Progenitor cell of endocrine pancreas (in vitro differentiated cells): ENCODE results near the gene TSSK6. TPM values are rescaled to one million over a fixed set of nuclear protein-coding genes. Genes with fewer than 3 reads are reported as not detected.

Source experiments
- DNase-seq: peaks from one replicate; pipeline ENCODE4 v3.0.0; 2021; ENCODE audit warnings: low spot score; ENCODE audit not compliant: unreplicated experiment
- H3K27ac Mint-ChIP-seq: 2 replicates; pipeline ENCODE4 v1.8.0; 2021; ENCODE audit warnings: mild to moderate bottlenecking, moderate library complexity, mixed read lengths
- H3K27me3 Mint-ChIP-seq: 2 replicates; pipeline ENCODE4 v1.8.0; 2021; ENCODE audit warnings: mixed read lengths
- H3K36me3 Mint-ChIP-seq: 2 replicates; pipeline ENCODE4 v1.8.0; 2022; ENCODE audit warnings: mixed read lengths; ENCODE audit not compliant: insufficient read depth
- H3K4me1 Mint-ChIP-seq: 2 replicates; pipeline ENCODE4 v1.8.0; 2021; ENCODE audit warnings: low read depth, mixed read lengths
- H3K4me3 Mint-ChIP-seq: 2 replicates; pipeline ENCODE4 v1.8.0; 2021; ENCODE audit warnings: low read depth, mild to moderate bottlenecking, moderate library complexity, mixed read lengths
- H3K9me3 Mint-ChIP-seq: 2 replicates; pipeline ENCODE4 v1.8.0; 2021; ENCODE audit warnings: low read depth, mixed read lengths
- total RNA-seq: library from RNA; stranded (reverse); gene quantifications from 2 replicates; pipeline ENCODE4 v1.2.1, GENCODE V29; 2021
- TF ChIP-seq, protein P1 (sequence below): fragments of 200-600 bp; sonication (generic); IDR thresholded peaks from one replicate; pipeline ENCODE4 v1.5.0; 2021; ENCODE audit warnings: antibody characterized with exemption, mild to moderate bottlenecking; ENCODE audit not compliant: unreplicated experiment

Gene TSSK6
- total RNA-seq, 1 donor from 2014 or later: 3.3 TPM

DNA sequence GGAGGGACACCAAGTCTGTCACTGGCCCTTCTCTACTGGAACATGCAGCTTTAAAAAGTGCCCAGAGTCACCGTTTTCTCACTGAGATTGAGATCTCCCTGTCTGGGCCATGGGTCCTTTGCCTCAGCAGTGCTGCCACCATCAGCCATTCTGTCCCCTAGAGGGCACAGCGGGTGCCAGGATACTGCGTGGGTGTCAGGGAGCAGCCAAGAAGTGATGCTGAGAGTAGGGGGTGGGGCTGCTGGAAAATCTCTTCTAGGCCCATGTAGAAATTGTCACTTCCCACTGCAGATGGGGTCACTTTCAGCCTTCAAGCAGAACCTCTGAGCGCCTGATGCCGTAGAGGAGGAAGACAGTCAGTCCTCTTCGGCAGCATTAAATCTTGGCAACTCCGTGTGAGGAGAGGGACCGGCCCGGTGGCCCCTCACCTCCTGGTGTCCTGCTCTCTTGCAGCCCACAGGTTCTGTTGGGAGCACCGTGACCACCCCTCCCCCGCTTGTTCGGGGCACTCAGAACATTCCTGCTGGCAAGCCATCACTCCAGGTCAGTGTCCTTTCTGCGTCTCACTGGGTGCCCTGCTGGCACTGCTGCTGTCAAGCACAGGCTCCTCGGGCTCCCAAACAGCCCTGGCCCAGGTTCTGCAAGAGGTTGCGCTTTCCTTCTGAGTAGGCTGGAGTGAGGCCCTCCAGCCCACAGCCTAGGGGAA lies 21.4 kb downstream of the TSSK6 start:
- DNase-seq: no peak
- no peaks in the 10 kb centered on the region for H3K9me3 Mint-ChIP-seq
- no peaks in the 10 kb centered on the region for H3K27me3 Mint-ChIP-seq
- peaks cover 8% of the 10 kb centered on the region for H3K36me3 Mint-ChIP-seq
- H3K27ac Mint-ChIP-seq: no peak overlapping the region
- peaks cover 12% of the 10 kb centered on the region for H3K4me1 Mint-ChIP-seq
- H3K4me3 Mint-ChIP-seq: no peak overlapping the region
- TF ChIP-seq, protein P1, sequence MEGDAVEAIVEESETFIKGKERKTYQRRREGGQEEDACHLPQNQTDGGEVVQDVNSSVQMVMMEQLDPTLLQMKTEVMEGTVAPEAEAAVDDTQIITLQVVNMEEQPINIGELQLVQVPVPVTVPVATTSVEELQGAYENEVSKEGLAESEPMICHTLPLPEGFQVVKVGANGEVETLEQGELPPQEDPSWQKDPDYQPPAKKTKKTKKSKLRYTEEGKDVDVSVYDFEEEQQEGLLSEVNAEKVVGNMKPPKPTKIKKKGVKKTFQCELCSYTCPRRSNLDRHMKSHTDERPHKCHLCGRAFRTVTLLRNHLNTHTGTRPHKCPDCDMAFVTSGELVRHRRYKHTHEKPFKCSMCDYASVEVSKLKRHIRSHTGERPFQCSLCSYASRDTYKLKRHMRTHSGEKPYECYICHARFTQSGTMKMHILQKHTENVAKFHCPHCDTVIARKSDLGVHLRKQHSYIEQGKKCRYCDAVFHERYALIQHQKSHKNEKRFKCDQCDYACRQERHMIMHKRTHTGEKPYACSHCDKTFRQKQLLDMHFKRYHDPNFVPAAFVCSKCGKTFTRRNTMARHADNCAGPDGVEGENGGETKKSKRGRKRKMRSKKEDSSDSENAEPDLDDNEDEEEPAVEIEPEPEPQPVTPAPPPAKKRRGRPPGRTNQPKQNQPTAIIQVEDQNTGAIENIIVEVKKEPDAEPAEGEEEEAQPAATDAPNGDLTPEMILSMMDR: no peak

DNA sequence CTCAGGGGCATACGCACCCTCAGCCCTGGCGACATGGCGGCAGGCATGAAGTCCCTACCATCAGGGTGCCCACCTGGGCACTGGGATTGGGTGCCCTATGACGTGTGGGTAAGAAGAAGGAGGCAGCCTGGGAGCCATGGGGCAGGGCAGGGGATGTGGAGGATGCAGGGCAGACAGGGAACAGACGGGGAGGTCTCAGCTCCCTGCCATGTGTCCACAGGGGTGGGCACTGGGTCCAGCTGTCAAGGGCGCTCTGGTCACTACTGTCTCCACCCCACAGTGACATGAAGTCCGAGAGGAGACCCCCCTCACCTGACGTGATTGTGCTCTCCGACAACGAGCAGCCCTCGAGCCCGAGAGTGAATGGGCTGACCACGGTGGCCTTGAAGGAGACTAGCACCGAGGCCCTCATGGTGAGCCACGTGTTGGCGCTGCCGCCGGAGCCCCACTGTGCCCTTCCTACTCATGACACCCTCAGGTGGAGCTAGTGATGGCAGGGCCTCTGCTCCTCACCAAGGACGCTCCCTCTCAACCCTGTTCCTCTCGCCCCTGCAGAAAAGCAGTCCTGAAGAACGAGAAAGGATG lies 23.2 kb downstream of the TSSK6 start:
- no peak overlapping the region for H3K27ac Mint-ChIP-seq
- DNase-seq: no peak
- H3K27me3 Mint-ChIP-seq: no peaks in the 10 kb centered on the region
- peaks cover 8% of the 10 kb centered on the region for H3K36me3 Mint-ChIP-seq
- no peaks in the 10 kb centered on the region for H3K9me3 Mint-ChIP-seq
- TF ChIP-seq, protein P1: no peak
- H3K4me1 Mint-ChIP-seq: peaks cover 28% of the 10 kb centered on the region
- H3K4me3 Mint-ChIP-seq: no peak overlapping the region

DNA sequence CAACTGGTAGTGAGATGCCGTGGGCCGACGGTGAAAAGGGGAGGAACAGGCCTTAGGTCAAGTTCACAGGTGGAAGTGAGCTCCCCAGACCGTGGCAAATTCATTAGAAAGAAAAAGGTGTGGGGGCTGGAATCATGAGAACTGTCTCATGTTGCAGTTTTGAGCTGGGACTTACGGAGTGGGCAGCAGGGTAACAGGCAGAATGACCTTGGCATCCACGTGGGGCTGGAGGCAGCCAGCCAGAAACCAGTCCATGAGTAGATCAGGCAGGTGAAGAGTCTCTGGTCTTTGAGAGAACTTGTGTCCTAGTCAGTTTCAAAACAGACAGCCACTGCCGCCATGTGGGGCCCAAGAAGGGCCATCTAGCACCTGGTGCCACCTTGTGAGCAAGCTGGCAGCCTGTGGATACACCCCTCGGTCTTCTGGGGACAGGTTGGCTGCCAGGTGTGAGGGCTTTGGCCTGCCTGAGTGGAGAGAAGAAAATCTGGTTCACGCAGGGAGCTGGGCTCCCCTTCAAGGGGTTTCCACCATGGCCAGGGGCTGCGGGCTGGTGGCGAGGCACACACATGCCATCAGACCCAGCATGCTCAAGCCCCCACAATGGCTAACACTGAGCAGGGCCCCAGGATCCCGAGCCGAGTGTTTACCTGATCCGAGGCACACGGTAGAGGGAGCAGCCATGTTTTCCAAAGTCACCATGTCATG lies 23.9 kb downstream of the TSSK6 start:
- Mint-ChIP-seq H3K27ac (no peak overlapping the region), H3K36me3 (peaks cover 6% of the 10 kb centered on the region), H3K27me3 (no peaks in the 10 kb centered on the region), H3K4me3 (no peak overlapping the region), H3K4me1 (peaks cover 31% of the 10 kb centered on the region), H3K9me3 (no peaks in the 10 kb centered on the region)
- TF ChIP-seq, protein P1: no peak
- no peak for DNase-seq

DNA sequence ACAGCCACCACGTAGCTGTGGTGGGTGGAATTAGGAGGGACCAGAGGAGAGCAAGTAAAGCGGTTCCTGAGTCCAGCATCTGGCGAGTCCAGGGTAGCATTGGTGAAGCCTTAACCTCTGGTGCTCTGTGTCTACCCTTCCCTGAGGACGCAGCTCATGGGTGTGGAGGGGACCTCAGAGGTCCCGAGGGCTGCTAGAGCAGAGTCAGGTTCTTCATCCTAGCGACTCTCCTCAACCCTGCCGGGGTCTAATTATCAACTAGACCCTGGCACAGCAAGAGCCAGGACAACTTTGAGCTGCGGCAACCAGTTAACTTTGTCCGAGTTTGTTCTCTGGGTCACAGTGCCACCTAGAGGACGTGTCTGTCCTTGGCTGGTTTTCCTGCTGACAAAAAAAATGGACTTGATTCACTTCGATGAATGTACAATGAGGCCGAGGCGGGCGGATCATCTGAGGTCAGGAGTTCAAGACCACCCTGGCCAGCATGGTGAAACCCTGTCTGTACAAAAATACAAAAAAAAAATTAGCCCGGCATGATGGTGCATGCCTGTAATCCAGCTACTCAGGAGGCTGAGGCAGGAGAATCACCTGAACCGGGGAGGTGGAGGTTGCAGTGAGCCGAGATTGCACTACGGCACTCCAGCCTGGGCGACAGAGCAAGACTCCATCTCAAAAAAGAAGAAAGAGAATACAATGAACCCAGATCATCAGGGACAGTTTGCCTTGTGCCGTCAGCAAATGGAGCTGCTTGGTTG lies 25.0 kb downstream of the TSSK6 start:
- TF ChIP-seq, protein P1: peak; percentile 91
- Mint-ChIP-seq H3K27ac (peak overlapping the region; percentile 97), H3K4me1 (peaks cover 32% of the 10 kb centered on the region), H3K27me3 (no peaks in the 10 kb centered on the region), H3K4me3 (no peak overlapping the region), H3K36me3 (peaks cover 6% of the 10 kb centered on the region), H3K9me3 (no peaks in the 10 kb centered on the region)
- DNase-seq: peak; percentile 71

DNA sequence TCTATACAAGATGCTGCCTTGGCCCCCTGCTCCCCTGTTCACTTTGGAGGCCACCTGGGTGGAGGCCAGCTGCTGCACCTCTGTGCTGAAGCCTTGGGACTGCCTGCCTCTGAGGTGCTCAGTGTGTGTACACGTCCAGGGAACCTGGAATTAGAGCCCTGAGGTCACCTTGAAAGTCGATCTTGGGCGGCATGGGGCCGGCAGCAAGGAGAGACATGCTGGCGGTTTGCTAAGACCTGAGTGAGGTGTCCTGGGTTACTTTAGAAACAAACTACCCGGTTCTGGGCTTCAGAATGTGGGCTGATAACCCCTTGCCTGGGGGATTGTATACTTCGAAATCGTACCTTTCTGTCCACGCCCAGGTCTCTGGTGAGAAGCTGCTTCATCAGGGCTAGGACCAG lies 25.5 kb downstream of the TSSK6 start:
- Mint-ChIP-seq H3K9me3 (no peaks in the 10 kb centered on the region), H3K27ac (peak overlapping the region; percentile 97), H3K4me1 (peaks cover 33% of the 10 kb centered on the region), H3K36me3 (peaks cover 5% of the 10 kb centered on the region), H3K4me3 (no peak overlapping the region), H3K27me3 (no peaks in the 10 kb centered on the region)
- TF ChIP-seq, protein P1: no peak
- DNase-seq: no peak
